K562 (cell line): ENCODE measurements around the gene RNPEP. TPM values are rescaled to one million over a fixed set of nuclear protein-coding genes. Genes with fewer than 3 reads are reported as not detected.

Source experiments
- BACH1 ChIP-seq: fragments of 200-800 bp; sonication (Bioruptor generic); IDR thresholded peaks from 2 replicates; pipeline ENCODE4 v1.6.1; 2016; ENCODE audit warnings: missing genetic modification characterization, missing compliant biosample characterization
- FOXJ2 ChIP-seq: fragments of 200-800 bp; sonication (Bioruptor generic); IDR thresholded peaks from 2 replicates; pipeline ENCODE4 v1.6.1; 2016; ENCODE audit warnings: missing genetic modification characterization, missing compliant biosample characterization
- MCM5 ChIP-seq: fragments of 450-650 bp; IDR thresholded peaks from 2 replicates; pipeline ENCODE4 v1.6.1; 2016; ENCODE audit warnings: low read depth
- MEF2D ChIP-seq: conservative IDR thresholded peaks from 2 replicates; pipeline ENCODE4 v1.6.1; 2016; ENCODE audit warnings: low read depth, missing genetic modification characterization, missing compliant biosample characterization
- MYNN ChIP-seq, 2 experiments: sonication (generic); formaldehyde crosslinking in 1 of 2; IDR thresholded peaks; 2 replicates each; pipeline versions ENCODE4 v1.5.0 to v1.6.1; 2016 to 2020; ENCODE audit warnings: antibody characterized with exemption in 1 of 2, missing genetic modification reagents in 1 of 2
- NFIX ChIP-seq: fragments of 250-450 bp; sonication (Bioruptor Pico); IDR thresholded peaks from 2 replicates; pipeline ENCODE4 v1.4.0; 2020; ENCODE audit warnings: low read depth, mild to moderate bottlenecking, moderate library complexity
- PHF21A ChIP-seq: fragments of 450-650 bp; IDR thresholded peaks from 2 replicates; pipeline ENCODE4 v1.6.1; 2017; ENCODE audit warnings: low read depth, borderline replicate concordance
- RCOR1 ChIP-seq, 2 experiments: IDR thresholded peaks; 2 replicates each; pipeline ENCODE4 v1.6.1; 2012; ENCODE audit warnings: low read depth in 2 of 2, low read length in 2 of 2, borderline replicate concordance in 1 of 2, improper control_type of control experiment in 1 of 2
- SIRT6 ChIP-seq: IDR thresholded peaks from one replicate; pipeline ENCODE4 v1.6.1; 2012; ENCODE audit warnings: low read depth, mild to moderate bottlenecking, control low read depth, inconsistent platforms, low read length, moderate library complexity
- U2AF2 ChIP-seq: fragments of 200-400 bp; formaldehyde crosslinking; optimal IDR thresholded peaks from 2 replicates; pipeline ENCODE3; 2017; ENCODE audit warnings: low read depth, mild to moderate bottlenecking, low read length
- XRCC5 ChIP-seq: fragments of 200-400 bp; formaldehyde crosslinking; IDR thresholded peaks from 2 replicates; pipeline ENCODE4 v1.6.1; 2017; ENCODE audit warnings: low read depth, mild to moderate bottlenecking, low read length
- ZC3H8 ChIP-seq: fragments of 450-650 bp; IDR thresholded peaks from 2 replicates; pipeline ENCODE4 v1.6.1; 2017
- ZNF436 ChIP-seq: fragments of 250-450, 450-650 bp; sonication (Bioruptor Pico); formaldehyde crosslinking; IDR thresholded peaks from 2 replicates; pipeline ENCODE4 v1.7.0; 2020; ENCODE audit warnings: mild to moderate bottlenecking
- polyA plus RNA-seq, 8 experiments: library from polyadenylated mRNA; depleted of rRNA in 4 of 8; stranded (reverse) in 5 of 8; unstranded in 3 of 8; fragments of >200 nt; fragmentation: Nextera tagmentation in 2 of 8; fragmentation: Illumina TruSeq in 1 of 8; extraction: Ambion mirVana in 2 of 8; extraction: Trizol in 1 of 8; gene quantifications; 2 replicates each; pipeline versions ENCODE4 v1.2.1 to v1.2.3, GENCODE V29; 2011 to 2014; ENCODE audit warnings: inconsistent platforms in 1 of 8, missing spikeins in 1 of 8
- total RNA-seq, 7 experiments: library from RNA; depleted of rRNA in 6 of 7; stranded (reverse); fragments of >200 nt in 6 of 7; fragmentation: Illumina TruSeq in 2 of 7; extraction: Trizol in 2 of 7; gene quantifications; 2 replicates each; pipeline versions ENCODE4 v1.2.1 to v1.2.3, GENCODE V29; 2011 to 2021; ENCODE audit warnings: low replicate concordance in 1 of 7
- TF ChIP-seq, protein P1 (sequence below), 2 experiments: fragments of 450-650 bp in 1 of 2; sonication (generic) in 1 of 2; formaldehyde crosslinking; conservative IDR thresholded peaks; 2 replicates each; pipeline versions ENCODE4 v1.4.0 to v1.8.1; 2020 to 2022; ENCODE audit warnings: mild to moderate bottlenecking in 1 of 2, missing genetic modification reagents in 1 of 2
- TF ChIP-seq, protein P2 (sequence below), 2 experiments: IDR thresholded peaks; 2 replicates each; pipeline ENCODE4 v1.6.1; 2011; ENCODE audit warnings: borderline replicate concordance in 1 of 2, control low read depth in 1 of 2, low read depth in 1 of 2, low read length in 1 of 2, mild to moderate bottlenecking in 1 of 2, mixed read lengths in 1 of 2, moderate library complexity in 1 of 2; ENCODE audit not compliant: insufficient read depth in 1 of 2, insufficient read length in 1 of 2, poor library complexity in 1 of 2, severe bottlenecking in 1 of 2; ENCODE audit errors: extremely low read depth in 1 of 2
- TF ChIP-seq, protein P3 (sequence below), 2 experiments: fragments of 450-650 bp; conservative IDR thresholded peaks; 2 replicates each; pipeline ENCODE4 v1.6.1; 2017; ENCODE audit warnings: mild to moderate bottlenecking in 2 of 2, moderate library complexity in 2 of 2
- TF ChIP-seq, protein P4 (sequence below): sonication (generic); formaldehyde crosslinking; IDR thresholded peaks from 2 replicates; pipeline ENCODE4 v1.8.1; 2023; ENCODE audit warnings: mild to moderate bottlenecking, missing genetic modification reagents
- TF ChIP-seq, protein P5 (sequence below): fragments of 250-450 bp; sonication (Bioruptor Pico); IDR thresholded peaks from 2 replicates; pipeline ENCODE4 v1.8.0; 2022; ENCODE audit warnings: moderate library complexity, mild to moderate bottlenecking, inconsistent platforms

RNPEP gene
- total and polyA plus RNA-seq, 9 of the 15 experiments (the other 6 are each of a cell fraction or from before 2014, with no cell fraction given): 27.5 to 131 (median 63.4) TPM

DNA sequence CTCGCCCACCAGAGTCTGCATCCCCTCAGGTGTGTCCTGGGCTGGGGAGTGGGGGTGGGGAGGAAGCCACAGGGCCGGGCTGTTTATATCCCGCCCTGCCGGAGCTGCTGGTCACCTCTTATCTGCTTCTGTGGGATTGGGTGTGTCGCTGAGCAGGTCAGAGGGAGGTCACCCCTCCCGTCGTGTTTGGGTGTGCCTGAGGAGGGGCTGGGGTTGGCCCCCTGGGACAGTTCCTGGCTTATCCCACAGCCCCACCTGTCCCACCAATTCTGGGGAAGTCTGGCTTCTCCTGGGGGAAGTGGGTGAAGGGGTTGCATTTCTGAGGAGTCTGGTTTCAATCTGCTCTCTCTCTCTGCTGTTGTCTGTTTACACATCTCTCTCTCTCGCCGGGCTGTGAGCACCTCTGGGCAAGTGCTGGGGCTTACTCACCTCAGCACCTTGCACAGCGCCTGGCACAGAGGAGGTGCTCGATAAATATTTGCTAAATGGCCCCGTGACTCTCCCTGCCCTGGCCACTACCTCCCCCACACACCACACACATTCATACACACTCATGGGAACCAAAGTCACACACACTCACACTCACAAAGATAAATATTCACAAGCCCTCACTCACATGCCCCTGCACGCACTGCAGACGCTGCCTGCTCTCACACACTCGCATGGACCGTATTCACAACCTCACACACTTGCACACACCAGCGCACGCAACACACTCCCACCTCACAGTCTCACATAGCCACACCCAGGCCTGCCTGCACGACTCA, 36.2 kb downstream of the RNPEP start (continued):
- TF ChIP-seq, protein P1, sequence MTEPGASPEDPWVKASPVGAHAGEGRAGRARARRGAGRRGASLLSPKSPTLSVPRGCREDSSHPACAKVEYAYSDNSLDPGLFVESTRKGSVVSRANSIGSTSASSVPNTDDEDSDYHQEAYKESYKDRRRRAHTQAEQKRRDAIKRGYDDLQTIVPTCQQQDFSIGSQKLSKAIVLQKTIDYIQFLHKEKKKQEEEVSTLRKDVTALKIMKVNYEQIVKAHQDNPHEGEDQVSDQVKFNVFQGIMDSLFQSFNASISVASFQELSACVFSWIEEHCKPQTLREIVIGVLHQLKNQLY (CRISPR knock-in tag; conservative IDR thresholded peaks at IDR 0.05): no peak
- no peak for TF ChIP-seq ZNF436 (CRISPR knock-in tag)
- peak; percentile 79 for TF ChIP-seq FOXJ2
- no peak for TF ChIP-seq SIRT6
- TF ChIP-seq U2AF2: no peak
- no peak for TF ChIP-seq MCM5
- no peak for TF ChIP-seq BACH1 (tag)
- TF ChIP-seq MEF2D (tag): peak; percentile 69; the same call in 1 of the 2 replicates
- TF ChIP-seq ZC3H8: no peak
- TF ChIP-seq, protein P2, sequence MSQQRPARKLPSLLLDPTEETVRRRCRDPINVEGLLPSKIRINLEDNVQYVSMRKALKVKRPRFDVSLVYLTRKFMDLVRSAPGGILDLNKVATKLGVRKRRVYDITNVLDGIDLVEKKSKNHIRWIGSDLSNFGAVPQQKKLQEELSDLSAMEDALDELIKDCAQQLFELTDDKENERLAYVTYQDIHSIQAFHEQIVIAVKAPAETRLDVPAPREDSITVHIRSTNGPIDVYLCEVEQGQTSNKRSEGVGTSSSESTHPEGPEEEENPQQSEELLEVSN (IDR thresholded peaks at IDR 0.05; ENCODE audit: borderline replicate concordance in 1 of 2, extremely low read depth in 1 of 2, insufficient read depth in 1 of 2, insufficient read length in 1 of 2, low read depth in 1 of 2, low read length in 1 of 2, poor library complexity in 1 of 2, severe bottlenecking in 1 of 2): peak in 1 of 2 experiments; percentile 41
- peak; percentile 71 to 98; a peak in 3 of 4 replicates for TF ChIP-seq RCOR1 (IDR thresholded peaks at IDR 0.05; ENCODE audit: borderline replicate concordance in 1 of 2, low read depth in 2 of 2, low read length in 2 of 2)
- peak; percentile 63; the same call in 1 of the 2 replicates for TF ChIP-seq MYNN (IDR thresholded peaks at IDR 0.05)
- no peak for TF ChIP-seq MYNN (CRISPR knock-in tag; IDR thresholded peaks at IDR 0.05)
- TF ChIP-seq NFIX (CRISPR knock-in tag): no peak
- TF ChIP-seq, protein P3, sequence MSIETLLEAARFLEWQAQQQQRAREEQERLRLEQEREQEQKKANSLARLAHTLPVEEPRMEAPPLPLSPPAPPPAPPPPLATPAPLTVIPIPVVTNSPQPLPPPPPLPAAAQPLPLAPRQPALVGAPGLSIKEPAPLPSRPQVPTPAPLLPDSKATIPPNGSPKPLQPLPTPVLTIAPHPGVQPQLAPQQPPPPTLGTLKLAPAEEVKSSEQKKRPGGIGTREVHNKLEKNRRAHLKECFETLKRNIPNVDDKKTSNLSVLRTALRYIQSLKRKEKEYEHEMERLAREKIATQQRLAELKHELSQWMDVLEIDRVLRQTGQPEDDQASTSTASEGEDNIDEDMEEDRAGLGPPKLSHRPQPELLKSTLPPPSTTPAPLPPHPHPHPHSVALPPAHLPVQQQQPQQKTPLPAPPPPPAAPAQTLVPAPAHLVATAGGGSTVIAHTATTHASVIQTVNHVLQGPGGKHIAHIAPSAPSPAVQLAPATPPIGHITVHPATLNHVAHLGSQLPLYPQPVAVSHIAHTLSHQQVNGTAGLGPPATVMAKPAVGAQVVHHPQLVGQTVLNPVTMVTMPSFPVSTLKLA (conservative IDR thresholded peaks at IDR 0.05): peak in 1 of 2 experiments; percentile 66; a peak in 2 of 4 replicates
- no peak for TF ChIP-seq XRCC5
- peak; percentile 57; the same call in 1 of the 2 replicates for TF ChIP-seq PHF21A
- TF ChIP-seq, protein P4, sequence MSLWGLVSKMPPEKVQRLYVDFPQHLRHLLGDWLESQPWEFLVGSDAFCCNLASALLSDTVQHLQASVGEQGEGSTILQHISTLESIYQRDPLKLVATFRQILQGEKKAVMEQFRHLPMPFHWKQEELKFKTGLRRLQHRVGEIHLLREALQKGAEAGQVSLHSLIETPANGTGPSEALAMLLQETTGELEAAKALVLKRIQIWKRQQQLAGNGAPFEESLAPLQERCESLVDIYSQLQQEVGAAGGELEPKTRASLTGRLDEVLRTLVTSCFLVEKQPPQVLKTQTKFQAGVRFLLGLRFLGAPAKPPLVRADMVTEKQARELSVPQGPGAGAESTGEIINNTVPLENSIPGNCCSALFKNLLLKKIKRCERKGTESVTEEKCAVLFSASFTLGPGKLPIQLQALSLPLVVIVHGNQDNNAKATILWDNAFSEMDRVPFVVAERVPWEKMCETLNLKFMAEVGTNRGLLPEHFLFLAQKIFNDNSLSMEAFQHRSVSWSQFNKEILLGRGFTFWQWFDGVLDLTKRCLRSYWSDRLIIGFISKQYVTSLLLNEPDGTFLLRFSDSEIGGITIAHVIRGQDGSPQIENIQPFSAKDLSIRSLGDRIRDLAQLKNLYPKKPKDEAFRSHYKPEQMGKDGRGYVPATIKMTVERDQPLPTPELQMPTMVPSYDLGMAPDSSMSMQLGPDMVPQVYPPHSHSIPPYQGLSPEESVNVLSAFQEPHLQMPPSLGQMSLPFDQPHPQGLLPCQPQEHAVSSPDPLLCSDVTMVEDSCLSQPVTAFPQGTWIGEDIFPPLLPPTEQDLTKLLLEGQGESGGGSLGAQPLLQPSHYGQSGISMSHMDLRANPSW (CRISPR knock-in tag): no peak
- TF ChIP-seq, protein P5, sequence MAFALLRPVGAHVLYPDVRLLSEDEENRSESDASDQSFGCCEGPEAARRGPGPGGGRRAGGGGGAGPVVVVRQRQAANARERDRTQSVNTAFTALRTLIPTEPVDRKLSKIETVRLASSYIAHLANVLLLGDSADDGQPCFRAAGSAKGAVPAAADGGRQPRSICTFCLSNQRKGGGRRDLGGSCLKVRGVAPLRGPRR (CRISPR knock-in tag): no peak
